AG10803 (cell line): Measurements from ENCODE around the gene VCX3A.

Experiments used
- DNase-seq: peaks from one replicate; pipeline ENCODE4 v3.0.0; 2010; ENCODE audit warnings: low read depth
- H3K4me3 ChIP-seq: 2 replicates; pipeline ENCODE4 v1.5.1; 2011; ENCODE audit warnings: mild to moderate bottlenecking, low read length, control low read depth
- CTCF ChIP-seq: conservative IDR thresholded peaks from 2 replicates; pipeline ENCODE4 v1.5.1; 2011; ENCODE audit warnings: mild to moderate bottlenecking, low read length, control low read depth, inconsistent platforms

Gene VCX3A

GRCh38 chrX:6517376-6517775, 17.5 kb downstream of the VCX3A start:
- DNase-seq: no peak
- no peak for TF ChIP-seq CTCF
- no peak overlapping the region for H3K4me3 ChIP-seq

- no peak for DNase-seq
- no peak overlapping the region for H3K4me3 ChIP-seq
- no peak for TF ChIP-seq CTCF
Observed at GRCh38 chrX:6506444-6506843, 28.5 kb downstream of the VCX3A start.

DNA sequence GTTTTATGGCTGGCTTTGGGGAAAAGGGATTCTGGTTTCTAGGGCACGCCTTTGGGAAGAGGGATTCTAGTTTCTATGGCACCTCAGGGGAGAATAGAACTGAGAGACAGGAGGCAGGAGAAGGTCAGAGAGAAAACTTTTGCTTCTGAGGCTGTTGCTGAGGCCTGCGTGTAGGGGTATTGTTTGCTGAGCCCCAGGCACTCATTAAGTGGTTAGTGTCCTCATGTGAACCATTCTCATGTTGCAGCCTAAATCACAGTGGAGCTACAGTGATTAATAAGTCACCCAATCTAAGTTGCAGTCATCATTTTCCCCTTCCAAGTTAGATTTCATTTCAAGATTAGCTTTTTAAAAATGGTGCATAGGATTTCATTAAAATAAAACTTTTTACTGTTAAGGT, 29.0 kb downstream of the VCX3A start:
- no peak for DNase-seq
- no peak overlapping the region for H3K4me3 ChIP-seq
- TF ChIP-seq CTCF: no peak

GRCh38 chrX:6500719-6501118, 34.2 kb downstream of the VCX3A start:
- no peak for DNase-seq
- TF ChIP-seq CTCF: no peak
- no peak overlapping the region for H3K4me3 ChIP-seq

DNA sequence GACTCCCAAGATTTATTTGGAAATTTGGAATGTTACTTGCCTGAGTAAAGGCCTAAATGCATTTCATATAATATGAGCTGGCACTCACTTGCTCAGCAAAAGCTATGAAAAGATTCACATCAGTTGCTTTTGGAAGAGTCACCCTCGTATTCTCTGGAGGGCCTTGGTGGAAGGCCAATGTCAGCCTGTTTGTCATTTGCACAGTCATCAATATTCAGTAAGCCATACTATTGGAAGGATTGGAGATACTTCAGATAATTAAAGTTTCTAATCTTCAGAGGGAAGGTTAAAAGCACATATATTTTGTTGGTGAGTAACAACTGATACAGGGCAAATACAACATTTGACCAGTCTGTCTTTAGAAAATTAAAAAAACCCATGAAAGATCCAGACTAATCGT, 36.6 kb downstream of the VCX3A start:
- no peak for DNase-seq
- no peak overlapping the region for H3K4me3 ChIP-seq
- TF ChIP-seq CTCF: no peak
